ENCODE data around the gene FNDC10. TPM values are rescaled to one million over a fixed set of nuclear protein-coding genes. Genes with fewer than 3 reads are reported as not detected.
A peak's percentile ranks its signal among the peaks of the same experiment; 100 is the strongest.

FNDC10 gene
- total and polyA plus RNA-seq, 2 donors from 2014 or later, result 2.6 to 18.2 TPM

GRCh38 chr1:1616838-1617237, 16.9 kb upstream of the FNDC10 start:
- FAIRE-seq, result no peak
- H3K36me3 ChIP-seq (ENCODE audit: control insufficient read depth in 2 of 3, insufficient read depth in 3 of 3, low read length in 3 of 3), result peaks cover 0 to 6% (median 0%) of the 10 kb centered on the region in 3 donors
- H3K4me1 ChIP-seq (ENCODE audit: control insufficient read depth in 2 of 3, insufficient read depth in 2 of 3, low read depth in 1 of 3, low read length in 3 of 3), result peaks cover 0 to 25% (median 10%) of the 10 kb centered on the region in 3 donors
- no peaks in the 10 kb centered on the region for H3K27me3 ChIP-seq (ENCODE audit: control insufficient read depth, insufficient read depth, low read length)
- no peak overlapping the region for H3K27ac ChIP-seq (ENCODE audit: low read depth in 2 of 2, low read length in 2 of 2)
- peak in 2 of 5 donors; percentile 58 to 78 for DNase-seq
- H3K9me3 ChIP-seq (ENCODE audit: control insufficient read depth in 2 of 3, insufficient read depth in 1 of 3, low read length in 3 of 3), result no peaks in the 10 kb centered on the region
- intact Hi-C loops (cut with DNase I), result no loop called here
- H3K4me3 ChIP-seq (ENCODE audit: low read length in 3 of 3), result peak overlapping the region in 2 of 3 donors; percentile 32 to 85
- H3K9ac ChIP-seq (ENCODE audit: low read length in 3 of 3), result peak overlapping the region in 1 of 3 donors; percentile 80
- no peak for TF ChIP-seq CTCF (IDR thresholded peaks at IDR 0.05; ENCODE audit: borderline replicate concordance, extremely low read depth, insufficient read depth)

- FAIRE-seq (no peak), DNase-seq (peak in 1 of 5 donors; percentile 65)
Observed at GRCh38 chr1:1616045-1616790, 16.3 kb upstream of the FNDC10 start.

GRCh38 chr1:1615256-1616044, 15.5 kb upstream of the FNDC10 start, which contains the start of gene MIB2:
TSS of gene MIB2 (plus strand) at chr1:1615500. CDS start at chr1:1623453, 7,953 bp downstream.
- TF ChIP-seq CTCF (IDR thresholded peaks at IDR 0.05; ENCODE audit: borderline replicate concordance, extremely low read depth, insufficient read depth), result no peak
- Histone ChIP-seq H3K4me3 (ENCODE audit: low read length in 3 of 3) (peak within 1 kb of the TSS; percentile 74 to 85 (median 85)), H3K27me3 (ENCODE audit: control insufficient read depth, insufficient read depth, low read length) (no peaks in the 10 kb centered on the region), H3K36me3 (ENCODE audit: control insufficient read depth in 2 of 3, insufficient read depth in 3 of 3, low read length in 3 of 3) (peaks cover 0 to 6% (median 0%) of the 10 kb centered on the region in 3 donors), H3K27ac (ENCODE audit: low read depth in 2 of 2, low read length in 2 of 2) (peak within 1 kb of the TSS; percentile 100), H3K9ac (ENCODE audit: low read length in 3 of 3) (peak within 1 kb of the TSS; percentile 42 to 95 (median 93)), H3K9me3 (ENCODE audit: control insufficient read depth in 2 of 3, insufficient read depth in 1 of 3, low read length in 3 of 3) (no peaks in the 10 kb centered on the region), H3K4me1 (ENCODE audit: control insufficient read depth in 2 of 3, insufficient read depth in 2 of 3, low read depth in 1 of 3, low read length in 3 of 3) (peaks cover 0 to 25% (median 10%) of the 10 kb centered on the region in 3 donors)
- peak; percentile 96 to 99 (median 98) for DNase-seq
- no peak for FAIRE-seq
- intact Hi-C loops (cut with DNase I), result no loop called here

More at GRCh38 chr1:1616045-1616790, 16.3 kb upstream of the FNDC10 start:
- Histone ChIP-seq H3K9ac (ENCODE audit: low read length in 3 of 3) (peak overlapping the region in 1 of 3 donors; percentile 80), H3K4me3 (ENCODE audit: low read length in 3 of 3) (peak overlapping the region; percentile 30 to 85 (median 38)), H3K4me1 (ENCODE audit: control insufficient read depth in 2 of 3, insufficient read depth in 2 of 3, low read depth in 1 of 3, low read length in 3 of 3) (peaks cover 0 to 25% (median 10%) of the 10 kb centered on the region in 3 donors), H3K27me3 (ENCODE audit: control insufficient read depth, insufficient read depth, low read length) (no peaks in the 10 kb centered on the region), H3K27ac (ENCODE audit: low read depth in 2 of 2, low read length in 2 of 2) (peak overlapping the region; percentile 63 to 100), H3K36me3 (ENCODE audit: control insufficient read depth in 2 of 3, insufficient read depth in 3 of 3, low read length in 3 of 3) (peaks cover 0 to 6% (median 0%) of the 10 kb centered on the region in 3 donors), H3K9me3 (ENCODE audit: control insufficient read depth in 2 of 3, insufficient read depth in 1 of 3, low read length in 3 of 3) (no peaks in the 10 kb centered on the region)
- intact Hi-C loops (cut with DNase I), result no loop called here
- TF ChIP-seq CTCF (IDR thresholded peaks at IDR 0.05; ENCODE audit: borderline replicate concordance, extremely low read depth, insufficient read depth), result no peak
